IMR-90 (cell line): Measurements from ENCODE around the gene ZMIZ1. TPM values are rescaled to one million over a fixed set of nuclear protein-coding genes. Genes with fewer than 3 reads are reported as not detected.

Experiments used
- ATAC-seq: fragments of 200-7000 bp; cut with Tn5 transposase; 2 replicates; pipeline ENCODE4 v1.9.1; 2020; ENCODE audit warnings: low read depth, mild to moderate bottlenecking, moderate library complexity
- BruUV-seq: library from RNA; stranded (reverse); fragments of 400-500 nt; replicated peaks from 2 replicates; lab custom pipeline; 2021; lab: Mats Ljungman, UMichigan
- CTCF ChIA-PET: fragments of 300-600 bp; formaldehyde crosslinking; extraction: SDS; loops from one replicate; lab custom pipeline; 2021; ENCODE audit warnings: antibody characterized with exemption; lab: Yijun Ruan, JAX
- POLR2A ChIA-PET: fragments of 300-600 bp; sonication (Branson Sonifier 250); formaldehyde crosslinking; loops from one replicate; lab custom pipeline; 2022; ENCODE audit warnings: antibody characterized with exemption; ENCODE audit not compliant: unreplicated experiment; lab: Charles Lee
- DNase-seq: peaks from one replicate; pipeline ENCODE4 v3.0.0; 2013
- H2AFZ ChIP-seq: replicated peaks from 2 replicates; pipeline ENCODE3; 2013; ENCODE audit warnings: low read length, mild to moderate bottlenecking; ENCODE audit not compliant: poor library complexity
- H2AK5ac ChIP-seq: 2 replicates; pipeline ENCODE4 v1.6.1; 2013; ENCODE audit warnings: low read depth, low read length, inconsistent platforms
- H2AK9ac ChIP-seq: replicated peaks from 2 replicates; pipeline ENCODE3; 2013; ENCODE audit warnings: mild to moderate bottlenecking, low read depth, low read length, moderate library complexity; ENCODE audit not compliant: poor library complexity
- H2BK120ac ChIP-seq: 2 replicates; pipeline ENCODE4 v1.6.1; 2013; ENCODE audit warnings: low read depth, low read length, inconsistent platforms
- H2BK15ac ChIP-seq: 3 replicates; pipeline ENCODE4 v1.6.1; 2013; ENCODE audit warnings: low read depth, low read length, inconsistent platforms
- H2BK20ac ChIP-seq: 2 replicates; pipeline ENCODE4 v1.6.1; 2013; ENCODE audit warnings: low read depth, mild to moderate bottlenecking, inconsistent platforms, low read length, moderate library complexity
- H2BK5ac ChIP-seq: 2 replicates; pipeline ENCODE4 v1.6.1; 2013; ENCODE audit warnings: mild to moderate bottlenecking, low read depth, low read length, inconsistent platforms; ENCODE audit not compliant: poor library complexity, severe bottlenecking
- H3K14ac ChIP-seq: replicated peaks from 2 replicates; pipeline ENCODE4 v1.6.1; 2013; ENCODE audit warnings: low read depth, low read length, inconsistent platforms
- H3K18ac ChIP-seq: 2 replicates; pipeline ENCODE4 v1.6.1; 2013; ENCODE audit warnings: low read depth, low read length, control low read depth
- H3K23ac ChIP-seq: 2 replicates; pipeline ENCODE4 v1.6.1; 2013; ENCODE audit warnings: low read depth, low read length, inconsistent platforms
- H3K27ac ChIP-seq: 2 replicates; pipeline ENCODE4 v1.5.1; 2013; ENCODE audit warnings: mild to moderate bottlenecking, control low read depth, low read length; ENCODE audit not compliant: insufficient read depth
- H3K27me3 ChIP-seq: 2 replicates; pipeline ENCODE4 v1.6.1; 2013; ENCODE audit warnings: low read length; ENCODE audit not compliant: control insufficient read depth, insufficient read depth
- H3K36me3 ChIP-seq: 2 replicates; pipeline ENCODE4 v1.6.1; 2013; ENCODE audit warnings: low read length, mixed read lengths; ENCODE audit not compliant: control insufficient read depth, insufficient read depth
- H3K4ac ChIP-seq: 2 replicates; pipeline ENCODE4 v1.6.1; 2013; ENCODE audit warnings: low read depth, low read length, inconsistent platforms
- H3K4me1 ChIP-seq: 2 replicates; pipeline ENCODE4 v1.6.1; 2013; ENCODE audit warnings: low read length, mixed read lengths; ENCODE audit not compliant: control insufficient read depth, insufficient read depth
- H3K4me2 ChIP-seq: 2 replicates; pipeline ENCODE4 v1.6.1; 2013; ENCODE audit warnings: low read depth, mild to moderate bottlenecking, control low read depth, low read length, moderate library complexity
- H3K4me3 ChIP-seq: 2 replicates; pipeline ENCODE4 v1.5.1; 2013; ENCODE audit warnings: low read depth, mild to moderate bottlenecking, control low read depth, low read length, moderate library complexity; ENCODE audit not compliant: insufficient read depth
- H3K56ac ChIP-seq: 2 replicates; pipeline ENCODE4 v1.6.1; 2013; ENCODE audit warnings: low read length, inconsistent platforms; ENCODE audit not compliant: insufficient read depth; ENCODE audit errors: extremely low read depth
- H3K79me1 ChIP-seq, 2 experiments: 2 replicates each; pipeline ENCODE4 v1.6.1; 2013; ENCODE audit warnings: low read length in 2 of 2, inconsistent platforms in 1 of 2, low read depth in 1 of 2
- H3K9ac ChIP-seq: 2 replicates; pipeline ENCODE4 v1.6.1; 2013; ENCODE audit warnings: low read depth, low read length, control low read depth
- H3K9me1 ChIP-seq: 2 replicates; pipeline ENCODE4 v1.6.1; 2013; ENCODE audit warnings: low read length, inconsistent platforms; ENCODE audit not compliant: insufficient read depth
- H3K9me3 ChIP-seq: 2 replicates; pipeline ENCODE4 v1.6.1; 2013; ENCODE audit warnings: low read length; ENCODE audit not compliant: control insufficient read depth, insufficient read depth
- H4K20me1 ChIP-seq: 2 replicates; pipeline ENCODE4 v1.6.1; 2013; ENCODE audit warnings: low read length, inconsistent platforms; ENCODE audit not compliant: insufficient read depth
- H4K5ac ChIP-seq: 2 replicates; pipeline ENCODE4 v1.6.1; 2013; ENCODE audit warnings: mild to moderate bottlenecking, low read depth, low read length, control low read depth
- H4K8ac ChIP-seq, 2 experiments: 2 replicates each; pipeline ENCODE4 v1.6.1; 2013; ENCODE audit warnings: low read depth in 2 of 2, low read length in 2 of 2, control low read depth in 1 of 2, inconsistent platforms in 1 of 2
- H4K91ac ChIP-seq: 2 replicates; pipeline ENCODE4 v1.6.1; 2013; ENCODE audit warnings: low read depth, low read length, inconsistent platforms; ENCODE audit not compliant: insufficient read depth
- CHD1 ChIP-seq: IDR thresholded peaks from 2 replicates; pipeline ENCODE4 v1.6.1; 2012; ENCODE audit warnings: low read depth, low read length, improper control_type of control experiment
- MAFK ChIP-seq: IDR thresholded peaks from 2 replicates; pipeline ENCODE4 v1.6.1; 2012; ENCODE audit warnings: low read depth, low read length, improper control_type of control experiment
- SMC3 ChIP-seq: fragments of 150-350 bp; IDR thresholded peaks from 2 replicates; pipeline ENCODE4 v1.6.1; 2016; ENCODE audit warnings: low read depth, mild to moderate bottlenecking, antibody characterized with exemption, low read length, moderate library complexity
- WGBS, 2 experiments: methylation state at CpG; one replicate each; pipeline versions ENCODE4 v1.1.5 to v1.1.7; 2013; ENCODE audit warnings: missing lambda C conversion rate in 2 of 2; ENCODE audit not compliant: insufficient read length in 1 of 2; ENCODE audit errors: extremely low coverage in 2 of 2; 5-methylcytosine and 5-hydroxymethylcytosine counted together
- dilution Hi-C: fragments of 300-500 bp; cut with HindIII; formaldehyde crosslinking; loops from one replicate; pipeline ENCODE4 v1.14.3; 2018; ENCODE audit warnings: low sequenced_read_pairs; ENCODE audit not compliant: unreplicated experiment
- in situ Hi-C: fragments of 300-500 bp; cut with MboI; formaldehyde crosslinking; loops from 3 replicates; pipeline ENCODE4 v1.14.3; 2019; ENCODE audit warnings: low sequenced_read_pairs, inconsistent platforms, mixed read lengths
- intact Hi-C: fragments of 100-400 bp; cut with micrococcal nuclease; formaldehyde crosslinking; loops from 2 replicates; pipeline ENCODE4 v1.10.0; 2022
- polyA plus RNA-seq, 3 experiments: library from polyadenylated mRNA; depleted of rRNA; stranded (reverse); fragments of >200 nt; gene quantifications; 2 replicates each; pipeline ENCODE4 v1.2.3, GENCODE V29; 2012; ENCODE audit warnings: low replicate concordance in 1 of 3
- total RNA-seq: library from RNA; depleted of rRNA; stranded (reverse); fragments of >200 nt; gene quantifications from 2 replicates; pipeline ENCODE4 v1.2.3, GENCODE V29; 2012
- TF ChIP-seq, protein P1 (sequence below): fragments of 150-350 bp; IDR thresholded peaks from 2 replicates; pipeline ENCODE4 v1.6.1; 2016; ENCODE audit warnings: low read depth, mild to moderate bottlenecking, low read length, moderate library complexity, borderline replicate concordance

Gene ZMIZ1
- total and polyA plus RNA-seq, 2 of the 4 experiments (the other 2 are of a cell fraction), result 6.6 to 48.7 TPM

DNA sequence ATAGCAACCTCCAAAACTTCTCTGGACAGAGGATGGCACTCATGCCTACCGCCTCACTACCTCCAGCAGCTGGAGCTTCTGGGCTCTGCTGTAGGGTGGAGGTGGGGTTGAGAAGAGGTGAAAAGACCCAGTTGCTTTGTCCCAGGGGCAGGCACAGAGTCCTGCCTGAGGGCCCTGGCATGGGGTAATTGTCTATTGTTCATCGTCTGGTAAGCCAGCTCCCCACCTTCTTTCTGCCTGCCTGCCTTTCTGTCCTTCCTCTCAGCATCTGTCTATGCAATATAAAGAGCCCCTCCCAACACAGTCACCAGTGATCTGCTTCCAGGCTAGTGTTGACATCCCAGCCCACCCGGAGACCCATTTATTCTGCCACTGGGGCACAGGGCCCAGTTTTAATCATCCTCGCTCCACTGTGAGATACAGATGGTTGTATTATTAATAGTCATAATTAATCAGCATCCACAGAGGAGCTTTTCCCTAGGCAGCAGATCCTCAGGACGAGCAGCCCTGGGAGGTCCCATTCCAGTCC lies 39.0 kb downstream of the ZMIZ1 start:
- POLR2A ChIA-PET, result no interaction called here
- Histone ChIP-seq H3K23ac (no peak overlapping the region), H3K36me3 (peaks cover 19% of the 10 kb centered on the region), H3K27me3 (no peaks in the 10 kb centered on the region), H3K56ac (no peak overlapping the region), H2AFZ (no peak overlapping the region), H3K14ac (no peak overlapping the region), H2BK120ac (no peak overlapping the region), H3K18ac (no peak overlapping the region), H3K4me2 (no peak overlapping the region), H4K91ac (no peak overlapping the region), H3K9ac (no peak overlapping the region), H3K9me1 (peaks cover 72% of the 10 kb centered on the region), H4K20me1 (peaks cover 100% of the 10 kb centered on the region), H2AK9ac (no peak overlapping the region), H2BK5ac (no peak overlapping the region), H3K4me3 (no peak overlapping the region), H3K4me1 (peaks cover 47% of the 10 kb centered on the region), H2BK15ac (no peak overlapping the region), H3K79me1 (peaks cover 14 to 99% of the 10 kb centered on the region in 2 experiments; a peak in 2 of 4 replicates), H2BK20ac (no peak overlapping the region), H2AK5ac (no peak overlapping the region), H3K27ac (no peak overlapping the region), H4K5ac (no peak overlapping the region), H3K4ac (no peak overlapping the region), H4K8ac (no peak overlapping the region), H3K9me3 (no peaks in the 10 kb centered on the region)
- no peak for DNase-seq
- CTCF ChIA-PET, result no interaction called here
- WGBS, 2 experiments, result no CpG with 5 or more reads among the region's 5 CpGs
- BruUV-seq, result no TSS peak
- TF ChIP-seq, protein P1, sequence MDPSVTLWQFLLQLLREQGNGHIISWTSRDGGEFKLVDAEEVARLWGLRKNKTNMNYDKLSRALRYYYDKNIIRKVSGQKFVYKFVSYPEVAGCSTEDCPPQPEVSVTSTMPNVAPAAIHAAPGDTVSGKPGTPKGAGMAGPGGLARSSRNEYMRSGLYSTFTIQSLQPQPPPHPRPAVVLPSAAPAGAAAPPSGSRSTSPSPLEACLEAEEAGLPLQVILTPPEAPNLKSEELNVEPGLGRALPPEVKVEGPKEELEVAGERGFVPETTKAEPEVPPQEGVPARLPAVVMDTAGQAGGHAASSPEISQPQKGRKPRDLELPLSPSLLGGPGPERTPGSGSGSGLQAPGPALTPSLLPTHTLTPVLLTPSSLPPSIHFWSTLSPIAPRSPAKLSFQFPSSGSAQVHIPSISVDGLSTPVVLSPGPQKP, result no peak
- no peak for TF ChIP-seq SMC3
- no peak for TF ChIP-seq CHD1
- no peak for TF ChIP-seq MAFK
- no peak for ATAC-seq
- in situ Hi-C loops (no loop called here), intact Hi-C loops (no loop called here), dilution Hi-C loops (no loop called here)
